Measurements from ENCODE around the gene RBM14.
A peak's percentile ranks its signal among the peaks of the same experiment; 100 is the strongest.
"Not testable (repeated sequence)": the region's sequence is repeated elsewhere in the genome, so short reads cannot be mapped to it uniquely, and the experiment has no call there.

RBM14 gene

GRCh38 chr11:66600219-66600618 lies 16.2 kb upstream of the RBM14 start:
- no peak for DNase-seq

- DNase-seq = no peak
Measured at GRCh38 chr11:66600631-66601233, 15.7 kb upstream of the RBM14 start.

GRCh38 chr11:66603072-66603471 lies 13.4 kb upstream of the RBM14 start:
- no peak for DNase-seq

DNA sequence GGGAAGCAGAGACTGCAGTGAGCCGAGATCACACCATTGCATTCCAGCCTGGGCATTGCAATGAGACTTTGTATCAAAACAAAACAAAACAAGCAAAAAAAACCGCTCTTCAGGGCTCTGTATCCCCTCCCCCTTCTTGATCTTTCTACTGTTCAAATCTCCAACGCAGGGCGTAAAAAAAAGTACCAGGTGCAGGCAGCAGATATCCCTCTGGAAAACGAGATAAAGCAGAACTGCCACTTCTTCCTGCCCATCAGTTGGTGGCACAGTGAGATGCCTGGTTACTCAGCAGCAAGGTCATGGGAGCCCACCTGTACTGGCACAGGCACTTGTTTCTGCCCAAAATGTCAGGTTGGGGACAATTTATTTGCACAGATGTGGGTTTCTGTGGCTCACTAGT lies 12.3 kb upstream of the RBM14 start:
- no peak for DNase-seq

GRCh38 chr11:66606608-66607007 lies 9.8 kb upstream of the RBM14 start:
- DNase-seq = not testable (repeated sequence)

- no peak for DNase-seq
Measured at GRCh38 chr11:66607126-66607834, 9.2 kb upstream of the RBM14 start.

GRCh38 chr11:66609721-66610617 lies 6.5 kb upstream of the RBM14 start:
- DNase-seq = peak; percentile 10

- DNase-seq = no peak
Measured at GRCh38 chr11:66612458-66612857, 4.0 kb upstream of the RBM14 start.

- DNase-seq = no peak
Measured at GRCh38 chr11:66614073-66614472, 2.4 kb upstream of the RBM14 start.

DNA sequence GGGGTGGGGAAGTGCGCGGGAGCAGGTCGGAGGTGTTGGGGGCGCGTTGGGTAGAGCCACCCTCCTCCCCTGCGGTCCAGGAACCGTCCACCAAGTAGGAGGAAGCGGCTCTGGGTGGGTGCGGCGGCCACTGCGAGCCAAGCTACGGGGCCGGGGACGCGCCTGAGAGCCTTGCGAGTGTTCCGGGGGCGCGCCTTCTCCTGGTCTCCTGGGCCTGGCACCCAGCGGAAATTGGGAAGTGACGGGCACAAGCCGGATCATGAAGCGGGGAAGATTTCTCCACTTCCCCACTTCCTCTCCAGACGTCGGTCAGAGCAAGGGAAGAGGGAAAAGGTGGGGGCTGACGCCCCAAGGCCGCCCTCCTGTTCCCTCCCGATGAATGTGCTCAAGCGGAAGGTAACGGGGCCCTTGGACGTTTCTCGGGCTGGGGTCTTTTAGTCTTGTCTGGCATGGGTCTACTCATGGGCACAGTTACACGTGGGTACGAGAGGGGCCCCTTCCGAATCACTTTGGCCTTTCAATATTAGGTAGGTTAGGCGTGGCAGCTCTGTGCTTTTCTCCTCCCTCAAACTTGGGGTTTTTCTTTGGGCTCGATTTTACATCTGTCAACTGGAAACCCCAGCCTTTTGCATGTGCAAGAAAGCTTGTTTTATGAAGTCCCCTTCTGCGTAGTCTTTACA lies 865 bp downstream of the RBM14 start:
- peak; percentile 36 for DNase-seq

GRCh38 chr11:66619080-66619554 lies 2.7 kb downstream of the RBM14 start:
- peak; percentile 44 for DNase-seq

DNA sequence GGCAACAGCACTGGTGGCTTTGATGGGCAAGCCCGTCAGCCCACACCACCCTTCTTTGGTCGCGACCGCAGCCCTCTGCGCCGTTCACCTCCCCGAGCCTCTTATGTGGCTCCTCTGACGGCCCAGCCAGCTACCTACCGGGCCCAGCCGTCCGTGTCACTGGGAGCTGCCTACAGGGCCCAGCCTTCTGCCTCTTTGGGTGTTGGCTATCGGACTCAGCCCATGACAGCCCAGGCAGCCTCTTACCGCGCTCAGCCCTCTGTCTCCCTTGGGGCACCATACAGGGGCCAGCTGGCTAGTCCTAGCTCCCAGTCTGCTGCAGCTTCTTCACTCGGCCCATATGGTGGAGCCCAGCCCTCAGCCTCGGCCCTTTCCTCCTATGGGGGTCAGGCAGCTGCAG lies 8.0 kb downstream of the RBM14 start:
- no peak for DNase-seq

DNA sequence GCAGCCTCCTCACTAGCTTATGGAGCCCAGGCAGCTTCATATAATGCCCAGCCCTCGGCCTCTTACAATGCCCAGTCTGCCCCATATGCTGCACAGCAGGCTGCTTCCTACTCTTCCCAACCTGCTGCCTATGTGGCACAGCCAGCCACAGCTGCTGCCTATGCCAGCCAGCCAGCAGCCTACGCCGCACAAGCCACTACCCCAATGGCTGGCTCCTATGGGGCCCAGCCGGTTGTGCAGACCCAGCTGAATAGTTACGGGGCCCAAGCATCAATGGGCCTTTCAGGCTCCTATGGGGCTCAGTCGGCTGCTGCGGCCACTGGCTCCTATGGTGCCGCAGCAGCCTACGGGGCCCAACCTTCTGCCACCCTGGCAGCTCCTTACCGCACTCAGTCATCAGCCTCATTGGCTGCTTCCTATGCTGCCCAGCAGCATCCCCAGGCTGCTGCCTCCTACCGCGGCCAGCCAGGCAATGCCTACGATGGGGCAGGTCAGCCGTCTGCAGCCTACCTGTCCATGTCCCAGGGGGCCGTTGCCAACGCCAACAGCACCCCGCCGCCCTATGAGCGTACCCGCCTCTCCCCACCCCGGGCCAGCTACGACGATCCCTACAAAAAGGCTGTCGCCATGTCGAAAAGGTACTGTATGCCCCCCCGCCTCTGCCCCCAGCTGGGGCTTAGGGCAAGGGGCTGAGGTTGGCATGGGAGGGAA lies 8.8 kb downstream of the RBM14 start:
- DNase-seq = no peak

GRCh38 chr11:66625752-66626149 lies 9.3 kb downstream of the RBM14 start:
- DNase-seq = no peak

- no peak for DNase-seq
Measured at GRCh38 chr11:66626382-66626781, 10.0 kb downstream of the RBM14 start.

DNA sequence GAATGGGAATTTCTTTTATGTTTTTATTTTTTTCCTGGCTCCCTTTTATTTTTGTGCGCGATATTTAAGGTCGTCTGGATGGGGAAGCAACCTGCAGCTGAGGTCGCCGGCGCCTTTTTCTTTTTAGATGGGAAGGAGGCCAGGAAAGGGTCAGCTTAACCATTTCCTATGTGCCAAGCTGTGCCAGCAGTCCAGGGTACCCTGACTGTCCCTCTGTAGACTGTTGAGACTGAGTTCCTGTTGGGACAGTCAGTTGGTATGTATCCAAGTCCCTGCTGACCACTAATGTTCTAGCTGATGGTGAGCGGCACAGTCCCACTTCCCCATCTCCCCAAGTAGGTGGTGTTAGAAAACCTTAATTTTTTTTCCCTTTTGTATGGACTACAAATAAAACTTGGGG lies 10.5 kb downstream of the RBM14 start:
- DNase-seq = no peak

GRCh38 chr11:66628061-66628603 lies 11.7 kb downstream of the RBM14 start:
- DNase-seq = no peak

DNA sequence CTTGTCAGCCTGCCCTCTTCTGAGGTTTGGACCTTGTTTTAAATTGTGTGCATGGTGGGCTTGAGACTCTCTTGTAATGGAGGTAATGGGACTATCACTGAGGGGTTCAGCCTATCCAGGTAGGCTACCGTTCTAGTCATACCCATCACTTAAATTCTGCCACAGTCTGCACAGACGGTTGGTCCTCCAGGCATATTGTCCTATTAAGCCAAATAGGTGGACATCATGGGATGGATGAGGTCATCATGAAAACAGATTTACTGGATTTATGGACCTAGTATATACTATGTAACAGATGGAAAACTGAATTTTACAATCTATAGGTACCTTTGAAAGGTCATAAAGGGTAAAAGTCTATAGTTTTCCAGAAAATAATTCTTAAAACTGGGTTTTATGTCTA lies 12.9 kb downstream of the RBM14 start:
- no peak for DNase-seq

DNA sequence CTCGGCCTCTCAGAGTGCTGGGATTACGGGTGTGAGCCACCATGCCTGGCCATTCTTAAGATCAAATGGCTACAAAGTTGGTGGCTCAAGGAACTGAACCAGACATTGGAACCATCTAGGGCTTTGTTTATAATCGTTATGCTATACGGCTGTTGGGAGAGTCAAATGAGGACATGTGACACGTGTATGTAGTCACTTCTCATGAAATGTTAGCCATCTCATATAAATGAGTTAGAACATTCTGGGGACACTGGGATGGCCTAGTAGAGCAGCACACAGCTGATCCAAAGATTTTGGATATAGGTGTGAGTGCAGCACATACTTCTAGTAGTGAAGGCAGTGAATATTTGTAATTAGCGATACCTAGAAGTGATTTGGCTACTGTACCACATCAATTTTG lies 15.5 kb downstream of the RBM14 start:
- no peak for DNase-seq

DNA sequence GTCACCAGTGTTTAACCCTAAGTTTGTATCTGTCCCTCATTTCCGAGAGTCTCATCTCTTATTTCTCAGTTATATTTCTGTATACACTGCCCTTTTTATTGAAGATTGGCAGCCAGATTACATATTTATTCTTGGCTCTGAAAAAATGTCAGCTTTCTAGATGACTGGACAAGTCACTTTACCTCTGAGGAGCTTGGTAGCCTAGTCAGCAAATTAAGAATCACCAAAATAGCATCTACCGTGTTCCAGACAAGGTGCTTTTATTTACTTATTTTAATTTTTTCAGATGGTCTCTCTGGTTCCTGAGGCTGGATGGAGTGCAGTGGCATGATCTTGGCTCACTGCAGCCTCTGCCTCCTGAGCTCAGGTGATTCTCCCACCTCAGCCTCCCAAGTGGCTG lies 16.5 kb downstream of the RBM14 start:
- no peak for DNase-seq

DNA sequence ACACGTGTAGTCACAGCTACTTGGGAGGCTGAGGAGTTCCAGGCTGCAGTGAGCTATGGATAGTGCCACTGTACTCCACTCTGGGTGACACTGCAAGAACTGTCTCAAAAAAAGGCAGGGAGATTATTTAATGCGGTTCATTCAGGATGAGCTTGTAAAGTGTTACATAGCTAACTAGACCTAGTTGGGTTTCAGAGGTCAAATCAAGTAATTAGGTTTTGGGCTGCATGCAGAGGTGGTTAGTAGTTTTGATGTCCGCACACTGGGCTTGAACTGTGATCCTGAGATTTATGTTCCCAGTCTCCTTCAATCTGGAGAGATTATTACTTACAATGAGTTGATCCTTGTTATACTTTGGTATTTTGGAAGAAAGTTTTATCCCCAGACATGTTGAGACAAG lies 20.0 kb downstream of the RBM14 start:
- DNase-seq = no peak

GRCh38 chr11:66637557-66638176 lies 21.2 kb downstream of the RBM14 start:
- no peak for DNase-seq

Measured in activated CD4-positive, alpha-beta T cell treated with anti-CD3 and anti-CD28 coated beads, Interleukin-2, amount 50 U/mL, for 16 hours (primary cell).